GM21723 (cell line): ENCODE measurements around the gene FYN.

Experiments
- ATAC-seq: cut with Tn5 transposase; IDR thresholded peaks from one replicate; pipeline ENCODE4 v1.9.1; 2021; ENCODE audit warnings: mild to moderate bottlenecking, moderate library complexity; ENCODE audit not compliant: unreplicated experiment

The FYN gene

DNA sequence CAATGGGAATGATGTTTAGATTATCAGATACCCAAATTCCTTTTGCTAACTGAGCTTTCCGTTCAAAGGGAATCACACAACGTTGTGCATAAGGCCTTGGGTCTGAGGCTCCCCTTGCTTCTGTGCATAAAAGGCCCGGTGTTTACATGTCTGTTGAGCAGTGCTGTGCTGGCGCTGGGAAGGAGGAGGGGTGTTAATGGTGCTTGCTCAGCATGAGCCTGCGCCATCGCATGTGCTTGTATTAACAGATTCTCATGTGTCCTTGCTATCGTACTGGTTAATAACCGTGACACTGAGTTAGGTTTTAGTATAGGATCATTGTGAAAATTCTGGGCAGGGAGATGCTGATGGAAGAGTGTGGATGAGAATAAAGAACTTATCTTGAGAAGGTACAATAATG is 205.3 kb downstream of the FYN start:
- ATAC-seq: no peak

DNA sequence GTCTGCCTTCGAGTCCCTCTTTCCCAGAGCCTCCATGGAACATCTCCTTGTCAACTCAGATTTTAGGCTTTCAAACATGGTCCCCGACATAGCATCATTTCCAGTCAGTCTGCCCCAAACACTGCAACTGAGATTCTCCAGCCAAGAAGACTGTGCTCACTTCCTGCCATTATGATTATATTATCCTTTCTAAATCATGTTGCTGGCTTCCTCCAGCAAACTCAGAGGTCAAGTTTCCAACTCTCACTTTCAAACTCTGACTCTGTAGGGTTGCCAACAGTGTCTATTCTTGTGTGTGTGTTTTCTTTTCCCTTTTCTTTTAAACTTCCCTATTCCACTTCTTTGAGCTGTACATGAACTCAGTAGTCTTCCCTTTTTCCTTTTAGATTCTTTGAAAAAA is 206.4 kb downstream of the FYN start:
- ATAC-seq: no peak

DNA sequence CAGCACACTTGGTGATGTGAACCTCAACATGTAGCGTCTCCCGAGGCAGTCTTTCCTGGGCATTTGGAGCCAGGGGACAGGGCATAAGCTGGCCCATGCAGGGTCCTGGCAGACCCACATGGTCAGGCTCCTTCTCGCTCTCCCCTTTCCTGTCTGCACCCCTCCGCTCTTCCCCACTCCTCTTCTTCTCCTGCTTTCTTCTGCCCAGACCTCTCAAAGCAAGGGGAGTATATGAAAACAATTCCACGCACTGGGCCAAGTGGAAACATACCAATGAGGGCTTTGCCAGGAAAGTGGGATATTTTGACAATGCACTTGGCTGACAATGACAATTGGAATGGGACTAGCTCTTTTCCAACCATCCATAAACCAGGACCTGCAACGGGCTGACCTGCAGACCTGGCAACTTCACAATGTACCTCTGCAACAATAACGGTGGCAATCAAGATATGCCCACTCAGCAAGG is 208.7 kb downstream of the FYN start:
- ATAC-seq: no peak

DNA sequence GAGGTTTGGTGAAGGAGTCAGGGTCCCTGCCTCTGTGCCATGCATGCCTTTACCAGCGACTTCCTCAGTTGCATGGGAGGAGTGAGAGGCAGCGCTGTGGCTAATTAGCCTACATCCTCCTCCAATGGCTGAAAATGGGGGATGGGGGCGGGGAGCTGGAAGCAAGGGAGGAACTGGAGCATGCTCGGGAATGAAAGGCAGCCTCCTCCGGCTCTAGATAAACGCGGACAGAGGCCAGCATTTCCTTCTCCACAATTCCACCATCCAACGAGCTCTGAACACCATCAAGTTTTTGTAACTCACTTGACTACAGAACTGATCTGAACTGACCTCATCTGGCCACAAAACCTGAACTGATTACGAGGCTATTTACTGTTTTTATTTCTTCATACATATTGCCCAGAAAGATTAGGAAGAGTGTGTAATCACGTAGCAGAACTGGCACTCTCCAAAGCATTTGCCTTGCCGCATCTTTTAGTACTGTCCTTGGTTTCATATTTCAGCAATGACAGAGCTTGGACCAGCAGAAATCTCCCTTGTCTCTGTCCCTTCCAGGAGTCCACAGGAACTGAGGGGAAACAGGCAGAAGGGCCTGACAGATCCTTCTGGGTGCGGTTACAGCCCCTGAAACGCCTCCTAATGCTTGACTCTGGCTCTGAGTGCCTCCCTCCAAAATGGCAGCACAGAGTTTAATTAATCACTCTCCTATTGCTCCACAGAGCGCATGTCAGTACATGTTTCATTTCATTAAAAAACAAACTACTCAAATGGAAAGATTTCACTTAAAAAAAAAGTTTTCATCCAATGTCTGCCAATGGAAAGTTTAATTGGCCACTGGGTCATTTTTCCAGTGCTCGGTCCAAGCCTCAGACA is 209.3 kb downstream of the FYN start:
- no peak for ATAC-seq

DNA sequence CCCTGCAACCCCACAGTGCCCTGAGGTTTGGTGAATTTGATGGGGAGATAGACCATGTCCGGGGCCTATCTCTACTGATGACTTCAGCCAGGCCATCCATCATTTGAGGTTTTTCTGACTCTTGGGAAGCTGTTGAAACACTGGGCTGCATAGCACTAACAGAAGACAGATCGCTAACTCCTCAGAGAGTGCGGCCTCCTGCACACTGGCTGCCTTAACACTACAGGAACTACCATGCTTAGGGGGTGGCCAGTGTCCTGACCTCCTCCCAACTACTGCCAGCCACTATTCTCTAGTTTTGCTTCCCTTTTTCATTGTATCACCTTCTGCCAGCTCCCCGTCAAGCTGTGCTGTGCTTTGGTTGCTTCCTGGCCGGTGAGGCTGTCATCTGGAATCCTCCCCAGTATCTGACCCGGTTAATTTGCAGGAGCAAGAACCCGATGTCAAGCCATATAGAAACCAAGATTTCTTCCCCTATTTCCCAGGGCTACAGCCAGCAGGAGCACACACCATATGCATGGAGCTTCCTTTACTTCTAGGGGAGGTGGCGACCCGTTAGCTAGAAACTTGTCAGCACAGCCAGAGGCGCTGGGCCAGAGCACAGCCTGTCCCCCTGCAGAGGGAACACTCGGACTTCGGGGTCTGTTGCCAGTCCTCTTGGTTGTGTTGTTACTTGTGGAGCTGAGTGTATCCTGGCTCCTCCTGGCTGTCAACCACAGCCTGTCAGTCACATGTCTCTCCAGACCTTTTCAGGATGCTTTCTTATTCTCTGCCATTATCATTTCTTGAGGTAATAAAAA is 210.3 kb downstream of the FYN start:
- ATAC-seq: no peak

DNA sequence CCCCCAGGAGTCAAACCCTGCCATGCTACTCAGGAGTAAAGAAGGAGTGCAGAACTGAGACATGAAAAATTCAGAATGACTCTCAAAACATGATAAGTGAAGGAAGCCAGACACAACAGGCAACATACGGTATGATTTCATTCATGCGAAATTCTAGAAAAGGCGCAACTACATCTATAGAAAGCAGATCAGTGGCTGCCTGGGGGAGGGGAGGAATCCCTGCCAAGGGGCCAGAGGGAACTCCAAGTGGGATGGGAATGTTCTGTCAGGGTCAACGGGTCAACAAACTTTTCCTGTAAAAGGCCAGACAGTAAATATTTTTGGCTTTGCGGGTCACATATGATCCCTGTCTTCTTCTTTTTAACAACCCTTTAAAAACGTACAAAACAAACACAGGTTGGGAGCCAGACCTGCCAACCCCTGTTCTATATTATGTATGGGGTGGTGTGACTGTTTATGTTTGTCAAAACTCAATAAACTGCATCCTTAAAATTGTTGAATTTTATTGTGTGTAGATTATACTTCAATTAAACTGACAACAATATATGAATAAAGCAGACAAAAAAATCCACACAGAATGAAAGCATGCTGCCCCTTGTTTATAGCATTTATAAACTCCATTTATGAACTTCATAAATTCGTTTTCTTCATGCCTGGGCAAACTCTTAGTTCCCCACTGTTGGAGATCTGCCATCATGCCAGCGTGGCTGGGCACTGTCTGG is 211.0 kb downstream of the FYN start:
- ATAC-seq: no peak

DNA sequence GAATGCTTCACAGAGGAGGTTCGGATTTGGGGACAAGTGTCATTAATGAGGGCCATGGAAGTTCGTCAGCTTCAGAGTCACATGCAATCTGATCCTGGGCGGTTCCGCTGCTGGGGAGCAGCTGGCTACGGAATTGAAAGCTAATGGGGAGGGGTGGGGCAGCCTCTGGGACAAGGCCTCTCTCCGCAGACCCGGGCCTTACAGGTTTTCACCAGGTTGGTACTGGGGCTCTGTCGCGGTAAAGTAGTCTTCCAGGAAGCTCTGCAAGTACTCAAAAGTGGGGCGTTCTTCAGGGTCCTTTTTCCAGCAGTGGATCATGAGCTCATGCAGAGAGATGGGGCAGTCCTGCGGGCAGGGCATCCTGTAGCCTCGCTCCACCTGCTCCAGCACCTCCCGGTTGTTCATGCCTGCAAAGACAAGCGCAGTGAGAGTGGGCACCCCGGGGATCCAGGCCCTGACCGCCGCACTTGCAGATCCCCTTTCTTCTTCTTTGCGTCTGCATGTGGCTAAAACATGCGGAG is 211.7 kb downstream of the FYN start:
- no peak for ATAC-seq

DNA sequence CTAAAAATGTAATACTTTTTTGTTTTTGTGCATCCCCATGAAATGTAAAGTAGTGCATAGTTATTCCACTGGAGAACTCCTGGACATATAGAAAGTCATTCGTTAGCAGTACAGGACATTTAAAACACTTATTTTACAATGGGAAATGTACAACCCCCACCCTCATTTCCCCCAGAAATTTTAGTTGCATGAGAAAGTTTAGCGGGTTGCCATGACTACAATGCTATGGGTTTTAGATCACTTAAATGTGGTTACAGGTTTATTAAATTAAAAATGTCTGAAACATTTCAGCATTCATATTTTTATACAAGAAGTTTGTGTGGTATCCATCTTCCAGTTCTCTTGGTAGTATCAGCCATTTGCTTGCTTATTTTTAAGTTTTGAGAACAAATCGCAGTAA is 212.7 kb downstream of the FYN start:
- no peak for ATAC-seq

DNA sequence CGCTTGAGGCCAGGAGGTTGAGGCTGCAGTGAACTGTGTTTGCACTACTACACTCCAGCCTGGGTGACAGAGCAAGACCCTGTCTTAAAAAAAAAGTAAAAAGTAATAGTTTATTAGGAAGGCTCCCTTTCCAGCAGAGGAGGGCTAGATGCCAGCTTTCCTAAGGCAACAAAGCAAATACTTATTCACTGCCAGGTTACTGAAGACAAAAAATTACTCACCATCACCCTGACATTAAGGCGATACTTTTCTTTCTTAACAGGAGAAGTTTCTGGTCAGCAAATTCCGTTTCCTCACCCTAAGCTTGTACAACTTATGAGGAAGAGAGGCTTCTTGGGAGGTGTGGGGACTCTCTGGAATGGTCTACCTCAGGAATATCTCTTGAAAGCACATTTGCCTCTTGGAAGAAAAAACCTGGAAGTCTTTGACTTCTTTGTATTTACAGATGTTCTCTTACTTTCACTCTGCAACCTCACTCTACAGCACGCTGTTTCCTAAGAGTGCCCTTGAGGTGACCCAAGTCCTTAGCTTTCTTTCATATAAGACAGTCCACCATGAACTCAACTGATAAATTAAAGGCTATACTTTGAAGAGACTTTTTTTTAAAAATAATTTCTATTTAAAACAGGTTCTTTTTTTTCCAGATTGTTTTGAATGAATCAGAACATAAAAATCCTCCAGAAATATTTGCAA is 214.6 kb downstream of the FYN start:
- ATAC-seq: no peak

DNA sequence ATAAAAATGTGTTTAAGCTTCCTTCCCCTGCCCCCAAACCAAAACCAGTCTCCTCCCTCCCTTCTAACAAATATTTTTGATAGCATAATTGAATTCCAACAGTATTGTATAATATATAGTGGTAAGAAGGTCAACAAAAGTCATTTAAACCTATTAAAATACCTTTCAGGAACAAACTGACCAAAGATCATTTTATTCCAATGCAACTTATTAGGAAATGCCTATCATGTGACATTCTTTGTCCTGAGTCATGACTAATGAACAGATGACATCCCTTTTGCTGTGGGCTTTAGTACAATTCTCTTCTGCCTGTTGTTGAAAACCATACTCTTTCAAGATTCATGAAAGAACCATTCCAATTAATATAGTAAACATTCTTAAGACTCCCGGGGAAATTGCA is 216.1 kb downstream of the FYN start:
- ATAC-seq: no peak

DNA sequence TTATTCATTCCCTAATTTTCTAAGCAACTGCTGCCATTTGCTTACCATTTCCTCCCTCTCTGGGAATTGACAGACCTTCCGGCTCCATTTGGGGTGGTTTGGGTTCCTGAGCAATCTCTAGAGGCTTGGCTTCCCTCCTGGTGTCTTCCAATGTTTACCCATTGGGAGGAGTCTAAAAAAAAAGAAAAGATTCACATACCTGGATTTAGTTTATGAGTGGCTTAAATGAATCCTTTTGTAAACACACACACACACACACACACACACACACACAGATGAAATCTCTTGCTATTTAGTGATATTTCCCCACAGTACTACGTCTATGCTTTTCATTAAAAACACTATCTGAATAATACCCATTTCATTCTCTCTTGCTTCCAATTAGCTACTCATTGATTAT is 219.3 kb downstream of the FYN start:
- ATAC-seq: no peak

DNA sequence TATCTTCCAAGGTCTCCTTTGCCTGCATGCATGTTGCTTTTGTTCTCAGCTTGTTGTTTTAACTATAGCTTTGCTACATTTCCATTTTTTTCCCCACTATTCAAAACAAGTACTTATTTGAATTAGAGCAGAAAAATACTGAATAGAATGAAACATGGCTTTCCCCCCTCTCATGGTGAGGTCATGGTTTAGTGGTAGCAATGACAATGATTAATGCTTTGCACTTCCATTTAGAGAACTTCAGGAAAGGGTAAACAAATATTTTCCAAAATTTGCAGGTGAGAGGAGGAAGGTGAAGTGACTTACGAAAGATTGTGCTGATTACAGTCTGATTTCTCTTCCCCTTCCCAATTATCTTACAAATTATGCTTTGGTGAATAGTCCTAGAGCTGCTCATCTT is 219.8 kb downstream of the FYN start:
- ATAC-seq: no peak

DNA sequence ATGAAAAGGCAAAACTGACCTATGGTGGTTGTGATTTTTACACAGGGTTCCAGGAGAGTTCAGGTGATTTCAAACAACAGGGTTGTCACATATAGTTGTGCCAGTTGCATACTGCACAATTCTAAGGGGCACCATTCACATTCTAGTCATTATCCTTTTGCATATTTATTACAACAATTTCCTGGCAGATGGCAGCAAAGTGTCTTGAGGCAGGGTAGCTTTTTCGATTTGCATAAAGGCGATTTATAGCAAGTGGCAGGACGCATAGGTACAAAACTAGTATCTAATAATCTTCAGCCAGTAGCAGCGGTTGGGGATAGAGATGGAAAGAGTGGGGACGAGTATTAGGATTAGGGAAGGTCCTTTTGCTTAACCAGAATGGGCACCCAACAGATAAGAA is 221.1 kb downstream of the FYN start:
- no peak for ATAC-seq

DNA sequence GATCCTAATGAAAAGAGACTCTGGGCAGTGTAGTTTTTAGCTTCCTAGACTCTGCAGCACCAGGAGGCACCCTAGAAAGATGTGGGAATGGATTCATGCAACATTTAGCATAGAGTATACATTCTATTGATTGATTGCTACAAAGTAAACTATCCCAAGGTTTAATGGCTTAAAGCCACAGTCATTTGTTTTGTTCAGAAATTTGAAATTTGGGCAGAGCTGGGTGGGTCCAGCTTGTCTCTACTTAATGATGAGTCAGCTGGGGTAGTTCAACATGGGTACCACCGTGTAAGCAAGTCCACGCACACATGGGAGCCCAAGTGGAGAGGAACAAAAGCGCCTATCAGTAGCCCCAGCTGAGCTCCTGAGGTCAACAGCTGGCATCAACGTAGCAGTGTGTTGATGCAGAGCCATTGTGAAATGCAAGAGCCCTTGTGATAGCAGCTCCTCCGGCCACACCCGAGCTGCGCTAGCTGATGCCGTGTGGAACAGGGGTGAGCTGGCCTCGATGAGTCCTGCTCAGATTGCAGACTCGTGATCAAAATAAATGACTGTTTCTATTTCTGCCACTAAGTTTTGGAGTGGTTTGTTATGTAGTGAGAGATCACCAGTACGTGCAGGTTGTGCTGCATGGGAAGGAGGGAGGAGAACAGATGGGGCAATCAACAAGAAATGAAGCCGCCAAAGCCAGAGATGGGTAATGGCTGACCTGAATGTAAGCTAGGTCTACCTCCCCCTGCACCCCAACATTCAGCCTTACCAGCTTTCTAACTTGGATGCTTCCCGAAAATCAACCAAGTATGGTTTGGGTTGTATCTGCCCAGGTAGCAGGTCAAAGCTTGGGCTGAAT is 221.8 kb downstream of the FYN start:
- ATAC-seq: no peak

DNA sequence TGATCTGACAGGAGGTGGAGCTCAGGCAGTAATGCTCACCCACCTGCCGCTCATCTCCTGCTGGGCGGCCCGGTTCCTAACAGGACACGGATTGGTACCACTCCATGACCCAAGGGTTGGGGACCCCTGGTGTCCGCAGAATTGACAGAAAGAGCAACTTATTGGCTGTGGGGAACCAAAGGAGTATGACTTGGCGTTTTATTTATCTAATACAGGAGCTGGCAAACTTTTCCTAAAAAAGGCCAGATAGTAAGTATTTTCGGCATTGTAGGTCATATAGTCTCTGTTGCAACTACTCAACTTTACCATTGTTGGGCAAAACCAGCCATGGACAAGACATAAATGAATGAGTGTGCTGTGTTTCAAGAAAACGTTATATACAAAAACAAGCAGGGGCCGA is 223.2 kb downstream of the FYN start:
- no peak for ATAC-seq

DNA sequence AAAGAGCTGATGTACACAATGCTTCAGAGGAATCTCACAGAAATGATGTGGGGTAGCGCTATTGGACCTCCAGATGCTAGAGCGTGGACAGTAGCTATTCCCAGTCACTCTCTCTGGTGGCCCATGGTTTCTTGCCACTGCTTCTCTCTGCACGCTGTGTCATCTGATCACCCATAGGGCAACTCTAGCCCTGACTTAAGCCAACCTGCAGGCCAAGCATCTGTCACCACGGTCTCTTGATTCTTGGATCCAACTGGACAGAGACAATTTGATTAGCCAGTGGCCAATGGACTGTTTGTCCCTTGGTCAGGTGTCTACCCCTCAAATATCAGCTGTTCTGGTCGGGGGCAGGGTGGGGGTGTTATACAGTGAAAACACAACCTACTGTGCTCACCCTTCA is 225.2 kb downstream of the FYN start:
- ATAC-seq: no peak

DNA sequence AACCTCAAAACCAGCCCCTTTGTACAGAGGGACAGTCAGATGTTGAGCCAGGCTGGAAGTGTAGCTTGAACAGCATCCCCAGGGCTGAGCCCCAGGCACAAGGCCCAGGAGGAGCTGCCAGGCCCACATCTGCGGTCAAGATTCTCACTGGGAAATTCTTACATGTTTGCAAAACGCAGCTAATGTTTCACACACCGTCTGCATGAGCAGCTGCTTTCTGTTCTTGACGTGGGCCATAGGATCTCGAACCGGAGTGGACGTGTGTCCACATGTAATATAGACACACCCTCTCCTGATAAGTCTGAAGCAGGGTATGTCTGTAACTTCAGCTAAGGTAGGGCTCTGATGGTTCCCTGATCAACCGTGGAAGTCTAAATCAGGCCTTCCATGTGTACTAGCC is 226.3 kb downstream of the FYN start:
- no peak for ATAC-seq

DNA sequence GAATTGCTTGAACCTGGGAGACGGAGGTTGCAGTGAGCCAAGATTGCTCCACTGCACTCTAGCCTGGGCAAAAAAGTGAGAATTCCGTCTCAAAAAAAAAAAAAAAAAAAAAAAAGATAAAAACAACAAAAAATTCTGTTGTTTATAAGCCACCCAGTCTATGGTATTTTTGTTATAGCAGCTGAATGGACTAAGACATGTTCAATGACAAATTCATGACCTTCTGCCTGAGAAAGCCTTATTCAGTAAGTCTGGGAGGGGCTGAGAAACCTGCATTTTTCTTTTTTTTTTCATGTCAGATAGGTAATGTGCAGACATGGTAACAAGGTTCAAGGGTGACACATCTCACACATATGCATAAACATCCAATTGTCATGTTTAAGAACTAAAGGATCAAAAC is 227.2 kb downstream of the FYN start:
- ATAC-seq: no peak

DNA sequence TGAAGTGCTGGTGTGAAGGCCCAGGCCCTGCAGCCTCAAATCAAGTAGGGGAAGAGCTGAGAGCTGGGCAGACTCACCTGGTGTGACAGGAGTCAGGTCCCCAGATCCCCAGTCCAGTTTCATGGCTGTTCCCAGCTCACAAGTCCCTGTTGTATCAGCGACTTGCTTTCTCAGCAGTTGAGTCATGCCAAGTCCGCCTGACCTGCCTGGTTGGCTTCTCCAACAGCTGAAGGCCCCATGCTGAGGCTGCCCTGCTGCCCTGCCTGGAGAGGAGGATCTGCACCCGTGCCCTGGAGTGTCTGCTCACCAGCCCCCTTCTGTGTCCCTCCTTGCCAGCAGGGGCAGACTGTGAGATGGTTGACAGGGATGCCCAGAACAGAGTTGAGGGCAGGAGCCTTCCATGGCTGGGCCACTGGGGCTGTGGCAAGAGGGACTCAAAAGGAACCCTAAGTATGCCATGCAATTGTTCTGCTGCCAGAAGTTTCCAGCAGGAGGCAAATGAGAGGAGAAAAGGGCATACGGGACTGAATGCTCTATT is 228.3 kb downstream of the FYN start:
- ATAC-seq: no peak
